ENCODE measurements around the gene EIF4E.
"Not testable (repeated sequence)": the region's sequence is repeated elsewhere in the genome, so short reads cannot be mapped to it uniquely, and the experiment has no call there.

The EIF4E gene, protein sequence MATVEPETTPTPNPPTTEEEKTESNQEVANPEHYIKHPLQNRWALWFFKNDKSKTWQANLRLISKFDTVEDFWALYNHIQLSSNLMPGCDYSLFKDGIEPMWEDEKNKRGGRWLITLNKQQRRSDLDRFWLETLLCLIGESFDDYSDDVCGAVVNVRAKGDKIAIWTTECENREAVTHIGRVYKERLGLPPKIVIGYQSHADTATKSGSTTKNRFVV

DNA sequence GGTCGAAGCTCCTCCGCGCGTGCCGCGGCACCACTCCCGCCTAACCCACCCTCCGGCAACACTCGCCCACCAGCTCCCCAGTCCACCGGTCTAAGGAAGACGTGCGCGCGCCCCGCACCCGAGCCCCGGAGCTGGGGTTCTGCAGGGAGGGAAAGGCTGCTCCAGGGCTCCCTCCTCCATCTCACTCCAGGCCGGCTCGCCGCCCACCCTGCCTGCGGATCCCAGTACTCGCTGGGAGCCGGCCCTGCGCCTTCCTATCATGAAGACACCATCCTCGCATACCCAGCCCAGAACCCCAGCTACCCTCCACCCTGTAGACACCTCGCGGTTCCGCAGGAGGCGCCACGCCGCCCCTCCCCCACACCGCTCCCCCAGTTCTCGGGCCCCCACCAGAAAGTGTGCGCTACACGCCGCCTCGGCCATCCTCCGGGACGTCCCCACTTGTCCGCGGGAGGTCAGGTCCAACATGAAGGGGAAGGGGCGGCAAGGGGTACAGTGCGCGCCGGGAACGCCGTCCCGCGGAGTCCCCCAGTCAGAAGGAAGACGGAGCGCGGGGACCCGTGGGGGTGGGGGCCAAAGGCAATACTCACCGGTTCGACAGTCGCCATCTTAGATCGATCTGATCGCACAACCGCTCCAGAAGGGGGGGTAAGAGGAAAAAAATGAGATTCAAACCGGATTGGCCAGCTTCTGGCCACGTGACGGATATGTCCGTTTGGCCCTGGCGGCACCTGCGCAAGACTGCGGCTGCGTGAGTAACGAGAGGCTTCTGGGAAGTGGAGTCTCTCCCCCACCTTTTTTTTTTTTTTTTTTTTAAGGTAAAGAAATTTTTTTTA is at the start of gene EIF4E:
Gene EIF4E, minus strand, starts transcription at position 629 of the 836 bp plus-strand sequence. Its CDS starts 21 bp downstream, at position 608.
- peak; percentile 94 for DNase-seq (ENCODE audit: low read depth)

DNA sequence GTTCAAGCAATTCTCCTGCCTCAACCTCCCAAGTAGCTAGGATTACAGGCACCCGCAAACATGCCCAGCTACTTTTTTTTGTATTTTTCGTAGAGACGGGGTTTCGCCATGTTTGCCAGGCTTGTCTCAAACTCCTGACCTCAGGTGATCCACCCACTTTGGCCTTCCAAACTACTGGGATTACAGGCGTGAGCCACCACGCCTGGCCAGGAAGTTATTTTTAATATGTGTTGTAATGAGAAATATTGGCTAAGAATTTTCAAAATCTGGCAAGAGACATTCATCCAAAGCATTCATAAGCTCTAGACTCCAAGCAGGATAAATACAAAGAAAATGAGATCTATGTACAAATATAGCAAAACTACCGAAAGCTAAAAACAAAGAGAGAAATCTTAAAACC is 48.6 kb upstream of the EIF4E start:
- DNase-seq (ENCODE audit: low read depth): no peak

DNA sequence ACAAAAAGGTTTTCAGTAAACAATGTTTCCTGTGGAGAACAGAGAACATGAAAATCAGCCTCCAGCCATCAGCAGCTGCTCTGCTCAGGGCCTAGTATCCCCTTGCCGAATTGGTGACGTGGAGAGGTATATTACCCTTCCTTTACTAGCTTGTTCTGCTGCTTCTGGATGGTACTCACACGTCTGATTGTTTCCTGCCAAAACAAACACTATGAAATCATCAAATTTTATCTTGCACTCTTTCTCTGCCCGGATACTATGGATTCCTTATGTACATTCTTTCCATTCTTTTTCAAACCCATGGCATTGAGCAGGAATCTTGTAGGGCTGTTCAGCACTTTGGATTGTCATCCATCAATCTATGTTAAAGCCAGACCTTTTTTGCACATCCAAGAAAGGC is 47.8 kb upstream of the EIF4E start:
- DNase-seq (ENCODE audit: low read depth): no peak

DNA sequence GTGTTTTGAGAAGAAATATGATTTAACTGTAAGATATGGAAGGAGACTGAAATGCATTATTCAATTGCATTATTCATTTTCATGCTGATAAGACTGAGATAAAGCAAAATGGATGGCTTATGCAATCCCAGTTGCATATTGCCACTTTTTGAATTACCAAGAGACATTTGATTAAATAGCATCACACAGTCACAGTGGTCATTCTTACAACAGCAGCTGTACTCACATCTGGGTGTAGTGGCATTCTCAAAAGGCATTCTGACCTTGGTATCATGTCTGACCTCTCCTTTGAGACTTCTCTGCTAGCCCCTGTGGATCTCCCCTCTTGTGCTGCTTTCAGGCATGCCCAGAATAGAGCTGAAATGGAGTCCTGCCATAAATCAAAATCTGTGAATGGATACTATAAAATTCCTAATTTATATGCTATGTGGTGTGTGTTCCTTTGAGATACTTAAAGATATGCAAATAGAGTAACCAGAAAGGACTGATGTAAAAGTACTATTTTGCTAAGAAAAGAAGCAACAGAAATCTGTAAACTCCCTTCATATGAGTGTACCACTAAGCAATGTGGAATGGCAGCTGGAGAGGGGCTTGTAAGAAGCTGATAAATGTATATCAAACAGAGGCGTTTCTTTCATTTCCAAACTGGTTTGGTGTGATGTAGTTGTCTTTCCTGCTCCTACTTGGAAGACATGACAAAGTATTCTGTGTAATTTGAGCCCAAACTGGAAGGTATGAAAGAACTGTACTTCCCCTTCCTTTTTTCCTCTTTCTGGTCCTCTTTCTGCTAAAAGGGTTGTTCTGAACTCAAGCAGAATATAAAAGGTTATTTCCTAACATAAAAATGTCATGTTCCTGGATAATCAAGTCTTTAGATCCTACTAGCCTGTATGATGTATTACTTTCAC is 41.2 kb upstream of the EIF4E start:
- no peak for DNase-seq (ENCODE audit: low read depth)

DNA sequence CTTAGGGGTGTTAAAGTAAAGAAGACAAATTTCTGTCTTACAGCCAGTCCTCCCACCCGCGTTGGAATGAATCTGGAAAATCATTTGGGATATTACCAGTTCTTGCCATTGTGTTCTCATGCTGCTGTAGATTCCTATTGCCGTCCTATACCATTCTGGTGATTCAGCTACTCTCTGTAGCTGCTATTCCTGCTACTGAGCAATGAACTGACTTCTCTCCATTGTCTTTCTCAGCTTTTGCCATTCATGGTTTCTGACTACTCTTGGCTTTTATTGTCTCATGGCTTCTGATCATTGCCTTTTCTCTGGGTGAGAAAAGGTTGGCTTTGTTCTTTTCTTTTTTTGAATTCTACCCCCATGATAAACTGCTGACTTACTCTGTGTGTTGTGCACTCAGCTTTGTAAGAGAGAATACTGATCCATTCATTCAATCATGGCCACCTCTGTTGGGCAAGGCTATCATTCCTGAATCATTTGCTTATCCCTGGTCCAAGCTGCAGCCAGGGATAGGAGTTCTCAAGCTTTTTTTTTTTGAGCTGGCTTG is 38.9 kb upstream of the EIF4E start:
- DNase-seq (ENCODE audit: low read depth): no peak

DNA sequence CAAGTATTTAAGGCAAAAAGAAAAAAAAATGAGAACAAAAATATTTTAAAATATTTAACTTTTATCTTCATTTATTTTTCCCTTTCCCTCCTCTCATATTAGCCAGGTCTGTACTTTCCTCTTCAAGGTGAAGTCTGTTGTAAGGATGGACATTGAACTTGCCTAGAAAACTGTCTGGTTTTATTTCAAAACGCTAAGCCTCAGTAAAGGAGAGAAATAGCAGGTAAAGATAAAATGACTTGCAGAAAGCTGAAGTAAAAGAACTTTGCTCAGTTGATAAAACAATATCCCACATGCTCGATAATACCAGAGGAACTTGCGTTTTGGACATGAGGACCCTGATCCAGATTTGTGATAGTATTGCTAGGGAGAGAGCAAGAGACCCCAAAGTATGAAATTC is 38.0 kb upstream of the EIF4E start:
- DNase-seq (ENCODE audit: low read depth): no peak

DNA sequence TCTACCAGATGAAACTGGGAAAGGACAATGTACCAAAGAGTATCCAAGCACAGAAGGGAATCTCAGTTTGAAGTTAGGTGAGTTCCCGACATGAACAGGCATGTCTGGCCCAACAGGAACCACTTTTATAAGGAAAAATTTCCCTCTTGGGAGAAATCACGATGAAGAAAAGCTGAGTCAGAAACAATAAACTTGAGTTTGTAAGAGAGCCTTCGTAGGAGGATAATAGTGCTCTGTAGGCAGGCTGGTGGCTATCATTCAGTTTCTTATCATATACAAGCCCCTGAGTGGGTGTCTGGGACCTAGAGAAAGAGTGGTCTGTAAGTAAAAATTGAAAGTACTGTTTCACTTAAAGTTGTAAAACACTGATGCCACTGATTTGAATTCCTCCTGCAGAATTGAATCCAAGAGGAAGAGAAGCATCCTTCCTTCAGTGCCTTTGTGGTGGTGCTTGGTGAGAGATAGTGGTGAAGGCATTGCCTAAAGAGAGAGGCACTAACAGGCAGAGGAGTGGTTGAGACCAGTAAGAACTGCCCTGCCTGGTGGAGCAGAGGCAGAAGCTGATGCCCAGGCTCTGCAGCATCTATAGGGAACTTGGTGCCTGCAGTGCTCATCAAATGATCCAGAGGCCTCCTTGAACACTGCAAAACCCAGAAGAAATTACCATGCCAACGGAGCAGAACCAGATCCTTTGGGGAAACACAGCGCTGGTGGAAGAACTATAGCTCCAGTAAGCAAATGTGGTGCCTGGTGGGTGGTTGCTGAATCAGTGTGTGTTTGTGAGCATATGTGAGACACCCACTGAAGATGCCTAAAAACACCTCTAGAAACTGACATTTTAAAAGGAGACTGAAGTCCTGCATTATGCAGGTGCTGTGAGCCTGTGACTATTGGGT is 34.9 kb upstream of the EIF4E start:
- DNase-seq (ENCODE audit: low read depth): no peak

DNA sequence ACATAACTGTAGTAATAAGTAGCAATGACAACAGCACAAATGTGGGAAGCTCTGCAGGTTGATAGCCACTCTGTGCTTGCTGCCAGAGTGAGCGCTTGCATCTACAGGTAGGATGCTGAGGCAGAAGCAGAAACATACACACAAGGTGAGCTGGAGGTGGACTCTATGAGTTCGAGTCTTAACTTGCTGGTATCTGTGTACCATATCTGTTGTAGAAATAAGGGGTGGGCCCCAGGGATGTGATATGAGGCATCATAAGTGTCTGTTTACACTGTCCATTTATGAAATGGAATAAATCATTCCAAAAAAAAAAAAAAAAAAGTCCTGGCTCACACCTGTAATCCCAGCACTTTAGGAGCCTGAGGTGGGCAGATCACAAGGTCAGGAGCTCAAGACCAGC is 32.8 kb upstream of the EIF4E start:
- no peak for DNase-seq (ENCODE audit: low read depth)

DNA sequence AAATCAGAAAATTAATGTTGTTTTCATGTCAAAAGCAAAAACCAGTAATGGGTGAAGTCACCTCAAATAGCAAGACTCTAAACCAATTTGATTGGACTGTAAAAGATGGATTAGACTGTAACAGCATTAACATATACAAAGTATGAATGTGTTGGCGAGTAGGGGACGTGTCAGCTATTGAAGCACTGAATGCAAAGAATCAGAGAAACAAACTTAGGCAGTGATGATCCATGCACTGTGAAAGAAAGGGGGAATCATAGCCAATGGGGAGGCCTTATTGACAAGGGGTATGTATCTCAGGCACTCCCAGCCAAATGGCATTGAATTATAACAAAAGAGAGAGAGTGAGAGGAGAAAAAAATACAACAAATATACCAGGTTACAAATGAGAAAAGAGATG is 30.5 kb upstream of the EIF4E start:
- no peak for DNase-seq (ENCODE audit: low read depth)

DNA sequence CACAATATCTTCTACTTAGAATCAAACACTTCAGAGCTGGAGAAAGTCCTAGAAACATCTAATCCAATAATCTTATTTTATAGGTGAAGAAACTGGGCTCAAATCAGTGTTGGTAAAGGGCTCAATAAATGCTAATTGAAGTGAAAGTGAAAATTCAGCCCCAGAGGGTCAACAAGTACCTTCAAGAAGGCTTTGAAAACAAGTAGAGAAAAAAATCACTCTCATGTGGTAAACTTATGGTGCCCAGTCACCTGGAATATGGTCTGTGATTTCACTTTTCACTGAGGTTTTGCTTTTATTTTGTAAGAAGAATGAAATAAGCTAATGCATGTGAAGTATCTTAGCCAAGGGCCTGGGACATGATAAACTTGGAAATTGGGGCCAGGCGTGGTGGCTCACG is 29.1 kb upstream of the EIF4E start:
- no peak for DNase-seq (ENCODE audit: low read depth)

DNA sequence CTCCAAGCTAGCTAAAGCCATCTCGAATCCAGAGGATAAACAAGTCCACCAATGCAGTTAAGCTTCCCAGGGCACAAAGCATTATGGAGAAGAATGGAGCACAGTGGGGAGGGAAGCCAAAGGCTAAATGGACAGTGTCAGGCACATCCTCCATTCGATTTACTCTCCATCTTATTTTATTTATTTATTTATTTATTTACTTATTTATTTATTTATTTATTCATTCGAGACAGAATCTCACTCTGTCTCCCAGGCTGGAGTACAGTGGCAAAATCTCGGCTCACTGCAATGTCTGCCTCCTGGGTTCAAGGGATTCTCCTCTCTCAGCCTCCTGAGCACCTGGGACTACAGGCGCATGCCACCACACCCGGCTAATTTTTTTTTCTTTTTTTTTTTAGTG is 26.3 kb upstream of the EIF4E start:
- DNase-seq (ENCODE audit: low read depth): no peak

DNA sequence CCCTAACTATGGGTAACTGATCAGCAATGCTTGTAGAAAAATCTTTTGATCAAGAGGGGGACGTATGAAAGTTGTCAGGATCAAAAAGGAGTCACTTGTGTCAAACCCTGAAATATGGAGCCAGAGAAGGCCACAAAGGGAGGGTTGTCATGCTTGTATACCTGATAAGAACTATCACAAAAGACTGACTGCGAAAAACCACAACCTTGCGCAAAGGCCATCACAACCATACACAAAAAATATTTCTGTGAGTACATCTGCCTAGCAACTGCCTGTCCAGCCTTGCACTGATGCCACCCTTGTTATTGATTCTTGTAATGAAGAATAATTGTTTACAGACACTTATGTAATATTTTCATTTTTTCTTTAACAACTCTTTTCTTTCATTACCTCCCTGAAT is 22.8 kb upstream of the EIF4E start:
- no peak for DNase-seq (ENCODE audit: low read depth)

DNA sequence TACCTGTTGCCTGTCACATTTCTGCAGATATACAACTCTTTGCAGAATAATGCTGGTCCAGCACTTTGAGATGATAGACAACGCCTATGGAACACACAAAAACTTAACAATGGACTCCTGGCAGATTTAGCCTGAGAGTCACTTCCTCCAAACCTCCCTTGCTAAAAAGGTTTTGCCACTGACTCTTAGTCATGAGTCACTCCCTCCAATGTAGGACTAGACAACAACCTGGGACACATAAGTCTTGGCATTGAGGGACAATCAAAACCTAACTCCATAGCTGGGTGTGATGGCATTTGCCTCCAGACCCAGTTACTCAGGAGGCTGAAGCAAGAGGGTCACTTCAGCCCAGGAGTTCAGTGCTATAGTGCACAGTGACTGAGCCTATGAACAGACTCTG is 22.0 kb upstream of the EIF4E start:
- no peak for DNase-seq (ENCODE audit: low read depth)

DNA sequence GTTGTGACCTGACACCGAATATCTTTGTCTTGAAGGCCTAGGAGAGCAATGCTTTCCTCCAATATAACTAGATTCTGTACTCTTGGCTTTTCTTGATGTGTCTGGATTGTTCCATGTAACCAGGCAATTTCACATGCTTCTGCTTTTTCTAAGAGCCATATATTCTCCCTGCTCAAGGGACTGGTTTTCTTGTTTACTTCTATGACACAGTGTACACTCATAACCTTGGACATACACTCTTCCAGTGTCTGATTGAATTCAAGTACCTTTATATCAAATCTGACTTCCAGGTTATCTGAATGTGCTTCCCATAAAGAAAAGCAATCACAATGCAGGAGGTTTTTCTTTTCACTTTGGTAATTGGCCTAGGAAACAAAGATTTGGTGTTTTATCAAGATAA is 17.4 kb upstream of the EIF4E start:
- no peak for DNase-seq (ENCODE audit: low read depth)

DNA sequence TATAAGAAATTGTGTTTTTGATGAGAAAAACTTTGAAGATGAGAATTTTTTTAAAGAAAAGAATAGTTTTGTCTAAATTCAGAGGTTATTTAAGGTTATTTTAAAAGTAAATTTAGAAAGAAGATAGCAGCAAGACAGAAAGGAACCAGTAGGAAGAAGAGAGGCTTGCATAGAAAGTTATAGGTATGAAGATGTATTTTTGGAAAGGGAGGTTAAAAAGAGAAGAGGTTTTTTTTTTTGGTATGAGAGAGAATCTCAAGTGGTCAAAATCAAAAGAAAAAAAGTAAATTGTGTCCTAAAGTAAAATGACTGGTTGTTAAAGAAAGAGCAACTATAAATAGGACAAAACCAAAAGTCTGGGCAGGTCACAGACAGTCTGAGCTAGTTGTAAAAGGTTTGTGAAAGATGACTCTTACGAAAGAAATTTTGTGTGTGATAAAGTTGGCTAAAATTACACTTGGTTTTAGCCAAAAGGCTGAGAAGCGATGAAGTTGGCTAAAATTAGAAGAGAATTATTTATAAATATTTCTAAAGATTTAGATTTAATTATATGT is 16.4 kb upstream of the EIF4E start:
- DNase-seq (ENCODE audit: low read depth): no peak

DNA sequence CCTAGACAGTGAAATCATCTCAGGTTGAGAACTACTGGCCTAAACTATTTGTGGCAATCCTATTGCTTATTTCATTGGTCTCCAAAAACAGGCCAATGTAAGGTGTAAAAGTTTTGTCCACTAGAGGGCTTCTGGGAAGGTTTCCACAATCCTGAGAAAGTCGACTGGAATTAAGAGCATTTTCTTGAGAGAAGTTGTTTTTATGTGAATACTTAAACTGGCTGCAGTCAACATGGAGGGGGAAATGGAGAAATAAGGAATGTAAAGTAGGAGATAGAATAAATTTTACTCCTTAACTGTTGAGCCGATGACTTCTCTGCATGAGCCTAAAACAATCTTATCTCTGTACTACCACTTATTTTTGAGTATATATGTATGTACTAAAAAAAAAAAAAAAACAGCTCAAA is 11.0 kb upstream of the EIF4E start:
- no peak for DNase-seq (ENCODE audit: low read depth)

DNA sequence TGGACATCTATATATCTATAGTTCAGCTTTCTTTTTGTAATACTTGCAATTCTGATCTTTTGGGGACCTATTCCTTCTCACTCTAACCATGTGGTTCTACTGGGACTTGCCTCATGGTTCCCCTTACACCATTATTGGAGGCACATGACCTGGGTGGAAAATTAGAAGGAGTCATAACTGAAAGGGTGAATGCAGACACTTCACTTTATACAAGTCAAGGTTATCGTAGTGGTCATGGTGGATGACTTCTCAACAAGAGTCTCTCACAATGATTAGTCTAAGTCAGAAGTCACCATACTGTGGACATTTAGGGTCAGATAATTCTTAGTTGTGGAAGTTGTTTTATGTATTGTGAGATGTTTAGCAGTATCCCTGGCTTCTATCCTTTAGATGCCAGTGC is 10.5 kb upstream of the EIF4E start:
- DNase-seq (ENCODE audit: low read depth): no peak

DNA sequence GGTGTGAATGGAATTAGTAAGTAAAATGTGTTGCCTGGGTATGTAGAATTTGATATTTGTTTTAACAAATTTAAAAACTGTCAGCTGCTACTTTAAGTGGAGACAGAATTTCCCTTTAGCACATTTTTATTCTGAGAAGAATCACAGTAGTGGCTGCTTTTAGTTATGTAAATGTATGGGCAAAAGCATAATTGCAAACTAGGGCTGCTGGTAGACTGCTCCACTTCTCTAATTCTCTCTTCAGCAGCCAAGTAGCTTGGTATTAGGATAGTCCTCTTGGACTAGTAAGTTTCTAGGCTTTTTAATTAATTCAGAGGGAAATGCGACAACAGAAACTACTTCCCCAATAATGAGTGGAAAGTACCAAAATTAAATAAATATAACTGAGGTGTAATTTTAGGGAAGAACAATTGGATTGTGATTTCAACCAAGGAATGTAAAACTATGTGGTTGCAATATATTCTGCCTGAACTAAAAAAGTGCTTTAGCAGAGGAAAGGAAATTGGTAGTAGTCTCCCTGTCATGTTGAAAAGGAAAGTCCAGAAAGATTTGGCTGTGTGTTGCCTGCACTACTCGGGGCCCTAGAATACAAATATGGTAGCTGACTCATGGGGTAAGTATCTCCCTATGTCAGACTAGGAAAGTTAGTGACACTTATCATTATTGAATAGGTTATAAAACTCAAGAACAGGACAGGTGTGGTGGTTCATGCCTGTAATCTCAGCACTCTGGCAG is 9.2 kb upstream of the EIF4E start:
- DNase-seq (ENCODE audit: low read depth): no peak

DNA sequence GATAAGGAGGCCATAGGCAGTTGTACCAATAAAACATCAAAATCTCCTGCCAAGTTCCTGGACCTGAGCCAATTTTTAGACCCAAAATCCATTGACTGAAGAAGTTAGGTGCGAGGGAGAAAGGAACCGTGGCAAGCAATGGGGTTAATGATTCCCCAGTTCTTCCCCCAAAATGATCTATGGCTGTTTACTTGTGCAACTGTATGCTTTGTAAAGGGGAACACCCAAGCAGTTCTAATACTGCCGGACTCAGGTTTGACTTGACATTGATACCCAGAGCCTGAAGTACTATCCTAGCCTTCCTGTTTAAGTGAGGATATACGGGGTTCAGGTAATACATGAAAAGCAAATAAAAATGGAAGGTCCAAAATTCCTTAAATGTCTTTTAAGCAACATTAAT is 6.7 kb upstream of the EIF4E start:
- DNase-seq (ENCODE audit: low read depth): no peak

DNA sequence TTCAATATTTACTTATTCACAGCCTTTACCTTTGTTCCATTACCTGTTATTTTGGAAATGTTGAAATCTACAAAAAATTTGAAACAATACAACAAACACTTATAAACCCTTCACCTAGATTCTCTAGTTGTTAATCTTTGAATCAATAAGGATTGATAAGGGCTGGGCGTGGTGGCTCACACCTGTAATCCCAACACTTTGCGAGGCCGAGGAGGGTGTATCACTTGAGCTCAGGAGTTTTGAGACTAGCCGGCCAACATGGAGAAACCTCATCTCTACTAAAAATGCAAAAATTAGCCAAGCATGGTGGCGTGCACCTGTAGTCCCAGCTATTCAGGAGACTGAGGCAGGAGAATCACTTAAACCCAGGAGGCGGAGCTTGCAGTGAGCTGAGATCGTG is 5.9 kb upstream of the EIF4E start:
- DNase-seq (ENCODE audit: low read depth): not testable (repeated sequence)

Measured in stimulated activated CD8-positive, alpha-beta memory T cell treated with anti-CD3 and anti-CD28 coated beads, Interleukin-12 subunit alpha, Interleukin-12 subunit beta, amount 100 ng/mL, for 1 hour (primary cell).